HPDE6-E6E7 (cell line): Measurements from ENCODE around the gene SYNPO2L.

Experiments
- DNase-seq: peaks from one replicate; pipeline ENCODE4 v3.0.0; 2011; ENCODE audit warnings: missing footprints; ENCODE audit errors: extremely low spot score

The SYNPO2L gene

GRCh38 chr10:73649876-73650536 lies 5.8 kb downstream of the SYNPO2L start:
- no peak for DNase-seq

GRCh38 chr10:73648975-73649829 lies 6.6 kb downstream of the SYNPO2L start:
- no peak for DNase-seq

GRCh38 chr10:73647875-73648651 lies 7.8 kb downstream of the SYNPO2L start:
- no peak for DNase-seq

GRCh38 chr10:73647211-73647874 lies 8.5 kb downstream of the SYNPO2L start:
- DNase-seq: no peak

- no peak for DNase-seq
Observed at GRCh38 chr10:73646598-73647041, 9.2 kb downstream of the SYNPO2L start.

- no peak for DNase-seq
Observed at GRCh38 chr10:73645251-73645650, 10.6 kb downstream of the SYNPO2L start.

GRCh38 chr10:73644767-73645166 lies 11.1 kb downstream of the SYNPO2L start:
- DNase-seq: no peak

GRCh38 chr10:73644015-73644743 lies 11.7 kb downstream of the SYNPO2L start:
- DNase-seq: peak; percentile 72

- DNase-seq: no peak
Observed at GRCh38 chr10:73643362-73643761, 12.5 kb downstream of the SYNPO2L start.

GRCh38 chr10:73641328-73642060 lies 14.3 kb downstream of the SYNPO2L start, which contains the start of gene MYOZ1:
Gene MYOZ1 (minus strand): TSS chr10:73641474. CDS start chr10:73640017, 1,457 bp downstream.
- no peak for DNase-seq

- no peak for DNase-seq
Observed at GRCh38 chr10:73639286-73639685, 16.5 kb downstream of the SYNPO2L start.

GRCh38 chr10:73635781-73636180 lies 20.0 kb downstream of the SYNPO2L start:
- no peak for DNase-seq

GRCh38 chr10:73634421-73634820 lies 21.4 kb downstream of the SYNPO2L start:
- no peak for DNase-seq

- no peak for DNase-seq
Observed at GRCh38 chr10:73629165-73629564, 26.7 kb downstream of the SYNPO2L start.

- DNase-seq: no peak
Observed at GRCh38 chr10:73628405-73628804, 27.4 kb downstream of the SYNPO2L start.

GRCh38 chr10:73627300-73627699 lies 28.5 kb downstream of the SYNPO2L start:
- no peak for DNase-seq

- DNase-seq: peak; percentile 97
Observed at GRCh38 chr10:73625884-73626752, 29.7 kb downstream of the SYNPO2L start.

GRCh38 chr10:73625004-73625883 lies 30.6 kb downstream of the SYNPO2L start:
- no peak for DNase-seq
